Measurements from ENCODE around the gene CDK19. TPM values are rescaled to one million over a fixed set of nuclear protein-coding genes. Genes with fewer than 3 reads are reported as not detected.
"Not testable (repeated sequence)": the region's sequence is repeated elsewhere in the genome, so short reads cannot be mapped to it uniquely, and the experiment has no call there.

The CDK19 gene
- total RNA-seq, 1 donor, result 7.9 TPM

GRCh38 chr6:110600640-110601039 is 214.6 kb downstream of the CDK19 start:
- not testable (repeated sequence) for H3K4me1 ChIP-seq (ENCODE audit: insufficient read depth, low read length); H3K9me3 ChIP-seq (ENCODE audit: low read depth, low read length); H3K27me3 ChIP-seq (ENCODE audit: insufficient read depth, low read length); H3K4me3 ChIP-seq (ENCODE audit: low read length)

- Histone ChIP-seq H3K9me3 (ENCODE audit: low read depth, low read length) (no peaks in the 10 kb centered on the region), H3K4me3 (ENCODE audit: low read length) (no peak overlapping the region), H3K27me3 (ENCODE audit: insufficient read depth, low read length) (no peaks in the 10 kb centered on the region), H3K4me1 (ENCODE audit: insufficient read depth, low read length) (no peaks in the 10 kb centered on the region)
Observed at GRCh38 chr6:110597761-110598160, 217.5 kb downstream of the CDK19 start.

GRCh38 chr6:110596354-110596753 is 218.9 kb downstream of the CDK19 start:
- no peaks in the 10 kb centered on the region for H3K9me3 ChIP-seq (ENCODE audit: low read depth, low read length)
- no peak overlapping the region for H3K4me3 ChIP-seq (ENCODE audit: low read length)
- H3K27me3 ChIP-seq (ENCODE audit: insufficient read depth, low read length), result no peaks in the 10 kb centered on the region
- H3K4me1 ChIP-seq (ENCODE audit: insufficient read depth, low read length), result no peaks in the 10 kb centered on the region

GRCh38 chr6:110595112-110595511 is 220.2 kb downstream of the CDK19 start:
- no peak overlapping the region for H3K4me3 ChIP-seq (ENCODE audit: low read length)
- H3K27me3 ChIP-seq (ENCODE audit: insufficient read depth, low read length), result no peaks in the 10 kb centered on the region
- peaks cover 11% of the 10 kb centered on the region for H3K4me1 ChIP-seq (ENCODE audit: insufficient read depth, low read length)
- no peaks in the 10 kb centered on the region for H3K9me3 ChIP-seq (ENCODE audit: low read depth, low read length)

- Histone ChIP-seq H3K9me3 (ENCODE audit: low read depth, low read length) (no peaks in the 10 kb centered on the region), H3K4me3 (ENCODE audit: low read length) (no peak overlapping the region), H3K4me1 (ENCODE audit: insufficient read depth, low read length) (peaks cover 15% of the 10 kb centered on the region), H3K27me3 (ENCODE audit: insufficient read depth, low read length) (no peaks in the 10 kb centered on the region)
Observed at GRCh38 chr6:110593637-110594036, 221.6 kb downstream of the CDK19 start.

- Histone ChIP-seq H3K27me3 (ENCODE audit: insufficient read depth, low read length) (no peaks in the 10 kb centered on the region), H3K4me3 (ENCODE audit: low read length) (no peak overlapping the region), H3K4me1 (ENCODE audit: insufficient read depth, low read length) (peaks cover 15% of the 10 kb centered on the region), H3K9me3 (ENCODE audit: low read depth, low read length) (no peaks in the 10 kb centered on the region)
Observed at GRCh38 chr6:110592765-110593164, 222.5 kb downstream of the CDK19 start.

GRCh38 chr6:110590821-110591351 is 224.4 kb downstream of the CDK19 start:
- Histone ChIP-seq H3K27me3 (ENCODE audit: insufficient read depth, low read length) (no peaks in the 10 kb centered on the region), H3K9me3 (ENCODE audit: low read depth, low read length) (no peaks in the 10 kb centered on the region), H3K4me3 (ENCODE audit: low read length) (no peak overlapping the region), H3K4me1 (ENCODE audit: insufficient read depth, low read length) (peaks cover 15% of the 10 kb centered on the region)

GRCh38 chr6:110589865-110590513 is 225.3 kb downstream of the CDK19 start:
- no peaks in the 10 kb centered on the region for H3K27me3 ChIP-seq (ENCODE audit: insufficient read depth, low read length)
- peaks cover 15% of the 10 kb centered on the region for H3K4me1 ChIP-seq (ENCODE audit: insufficient read depth, low read length)
- H3K4me3 ChIP-seq (ENCODE audit: low read length), result no peak overlapping the region
- H3K9me3 ChIP-seq (ENCODE audit: low read depth, low read length), result no peaks in the 10 kb centered on the region

GRCh38 chr6:110587328-110587727 is 227.9 kb downstream of the CDK19 start:
- no peak overlapping the region for H3K4me3 ChIP-seq (ENCODE audit: low read length)
- H3K4me1 ChIP-seq (ENCODE audit: insufficient read depth, low read length), result peaks cover 15% of the 10 kb centered on the region
- no peaks in the 10 kb centered on the region for H3K9me3 ChIP-seq (ENCODE audit: low read depth, low read length)
- no peaks in the 10 kb centered on the region for H3K27me3 ChIP-seq (ENCODE audit: insufficient read depth, low read length)

- Histone ChIP-seq H3K9me3 (ENCODE audit: low read depth, low read length) (no peaks in the 10 kb centered on the region), H3K4me1 (ENCODE audit: insufficient read depth, low read length) (no peaks in the 10 kb centered on the region), H3K4me3 (ENCODE audit: low read length) (no peak overlapping the region), H3K27me3 (ENCODE audit: insufficient read depth, low read length) (no peaks in the 10 kb centered on the region)
Observed at GRCh38 chr6:110581679-110582078, 233.6 kb downstream of the CDK19 start.

- not testable (repeated sequence) for H3K4me1 ChIP-seq (ENCODE audit: insufficient read depth, low read length); H3K27me3 ChIP-seq (ENCODE audit: insufficient read depth, low read length); H3K9me3 ChIP-seq (ENCODE audit: low read depth, low read length); H3K4me3 ChIP-seq (ENCODE audit: low read length)
Observed at GRCh38 chr6:110577596-110578167, 237.6 kb downstream of the CDK19 start.

GRCh38 chr6:110575925-110576463 is 239.3 kb downstream of the CDK19 start:
- H3K9me3 ChIP-seq (ENCODE audit: low read depth, low read length), result no peaks in the 10 kb centered on the region
- no peaks in the 10 kb centered on the region for H3K4me1 ChIP-seq (ENCODE audit: insufficient read depth, low read length)

GRCh38 chr6:110574817-110575216 is 240.5 kb downstream of the CDK19 start:
- H3K27me3 ChIP-seq (ENCODE audit: insufficient read depth, low read length), result no peaks in the 10 kb centered on the region
- no peak overlapping the region for H3K4me3 ChIP-seq (ENCODE audit: low read length)
- H3K9me3 ChIP-seq (ENCODE audit: low read depth, low read length), result no peaks in the 10 kb centered on the region
- H3K4me1 ChIP-seq (ENCODE audit: insufficient read depth, low read length), result no peaks in the 10 kb centered on the region

More at GRCh38 chr6:110575925-110576463, 239.3 kb downstream of the CDK19 start:
- Histone ChIP-seq H3K4me3 (ENCODE audit: low read length) (no peak overlapping the region), H3K27me3 (ENCODE audit: insufficient read depth, low read length) (no peaks in the 10 kb centered on the region)

GRCh38 chr6:110573537-110573936 is 241.7 kb downstream of the CDK19 start:
- H3K4me1 ChIP-seq (ENCODE audit: insufficient read depth, low read length), result no peaks in the 10 kb centered on the region
- H3K9me3 ChIP-seq (ENCODE audit: low read depth, low read length), result no peaks in the 10 kb centered on the region
- H3K4me3 ChIP-seq (ENCODE audit: low read length), result no peak overlapping the region
- no peaks in the 10 kb centered on the region for H3K27me3 ChIP-seq (ENCODE audit: insufficient read depth, low read length)

- Histone ChIP-seq H3K4me3 (ENCODE audit: low read length) (no peak overlapping the region), H3K27me3 (ENCODE audit: insufficient read depth, low read length) (no peaks in the 10 kb centered on the region), H3K4me1 (ENCODE audit: insufficient read depth, low read length) (no peaks in the 10 kb centered on the region), H3K9me3 (ENCODE audit: low read depth, low read length) (no peaks in the 10 kb centered on the region)
Observed at GRCh38 chr6:110573136-110573535, 242.1 kb downstream of the CDK19 start.

All from mononuclear cell (primary cell).